Measurements from ENCODE around the gene HIPK3.

HIPK3 gene

GRCh38 chr11:33399421-33399820 is 142.2 kb downstream of the HIPK3 start:
- Histone ChIP-seq H2BK12ac (ENCODE audit: low read length) (no peak overlapping the region), H3K4me2 (ENCODE audit: low read length) (no peak overlapping the region), H3K23ac (ENCODE audit: low read length) (peak overlapping the region; percentile 66), H3K79me1 (ENCODE audit: low read length) (no peaks in the 10 kb centered on the region), H3K4me3 (ENCODE audit: low read depth, low read length) (no peak overlapping the region), H3K4me1 (ENCODE audit: control insufficient read depth in 1 of 2, insufficient read depth in 2 of 2, low read length in 2 of 2) (peaks cover 0 to 3% of the 10 kb centered on the region in 2 experiments), H2AFZ (ENCODE audit: insufficient read depth, low read length, poor library complexity) (no peak overlapping the region), H4K91ac (ENCODE audit: low read depth, low read length) (no peak overlapping the region), H3K79me2 (ENCODE audit: control insufficient read depth, insufficient read depth, low read length, poor library complexity) (no peaks in the 10 kb centered on the region), H3K14ac (ENCODE audit: low read length) (no peak overlapping the region), H2BK120ac (ENCODE audit: insufficient read depth, low read length, poor library complexity) (no peak overlapping the region), H3K4ac (ENCODE audit: low read depth, low read length) (no peak overlapping the region), H3K9ac (ENCODE audit: low read length) (no peak overlapping the region), H3K9me3 (ENCODE audit: insufficient read depth, low read depth, low read length) (peaks cover 3% of the 10 kb centered on the region), H3K27ac (ENCODE audit: low read depth, low read length) (no peak overlapping the region), H4K12ac (ENCODE audit: low read depth, low read length) (no peak overlapping the region), H2AK5ac (ENCODE audit: low read length) (no peak overlapping the region), H3K36me3 (ENCODE audit: control insufficient read depth in 1 of 2, insufficient read depth in 2 of 2, low read length in 2 of 2) (no peaks in the 10 kb centered on the region), H4K8ac (ENCODE audit: low read depth, low read length) (no peak overlapping the region), H2BK5ac (ENCODE audit: low read depth, low read length, poor library complexity) (no peak overlapping the region), H3K27me3 (ENCODE audit: insufficient read depth, low read length) (no peaks in the 10 kb centered on the region), H3K18ac (ENCODE audit: low read length) (no peak overlapping the region)
- DNase-seq, result no peak
- WGBS (ENCODE audit: extremely low coverage, insufficient coverage, insufficient read length), result no CpG with 5 or more reads among the region's 4 CpGs

- Histone ChIP-seq H3K9me3 (ENCODE audit: insufficient read depth, low read depth, low read length) (peaks cover 3% of the 10 kb centered on the region), H3K23ac (ENCODE audit: low read length) (no peak overlapping the region), H2AK5ac (ENCODE audit: low read length) (no peak overlapping the region), H4K8ac (ENCODE audit: low read depth, low read length) (no peak overlapping the region), H3K9ac (ENCODE audit: low read length) (no peak overlapping the region), H3K36me3 (ENCODE audit: control insufficient read depth in 1 of 2, insufficient read depth in 2 of 2, low read length in 2 of 2) (no peaks in the 10 kb centered on the region), H3K14ac (ENCODE audit: low read length) (no peak overlapping the region), H3K79me2 (ENCODE audit: control insufficient read depth, insufficient read depth, low read length, poor library complexity) (no peaks in the 10 kb centered on the region), H3K27ac (ENCODE audit: low read depth, low read length) (no peak overlapping the region), H2BK12ac (ENCODE audit: low read length) (no peak overlapping the region), H3K4me3 (ENCODE audit: low read depth, low read length) (no peak overlapping the region), H2BK120ac (ENCODE audit: insufficient read depth, low read length, poor library complexity) (no peak overlapping the region), H3K4me1 (ENCODE audit: control insufficient read depth in 1 of 2, insufficient read depth in 2 of 2, low read length in 2 of 2) (no peaks in the 10 kb centered on the region), H3K4me2 (ENCODE audit: low read length) (no peak overlapping the region), H3K4ac (ENCODE audit: low read depth, low read length) (no peak overlapping the region), H2AFZ (ENCODE audit: insufficient read depth, low read length, poor library complexity) (no peak overlapping the region), H4K12ac (ENCODE audit: low read depth, low read length) (no peak overlapping the region), H3K27me3 (ENCODE audit: insufficient read depth, low read length) (no peaks in the 10 kb centered on the region), H3K18ac (ENCODE audit: low read length) (no peak overlapping the region), H3K79me1 (ENCODE audit: low read length) (no peaks in the 10 kb centered on the region), H2BK5ac (ENCODE audit: low read depth, low read length, poor library complexity) (no peak overlapping the region), H4K91ac (ENCODE audit: low read depth, low read length) (no peak overlapping the region)
- no CpG with 5 or more reads among the region's 2 CpGs for WGBS (ENCODE audit: extremely low coverage, insufficient coverage, insufficient read length)
- no peak for DNase-seq
These were observed 144.9 kb downstream of the HIPK3 start for GRCh38 chr11:33402066-33402465.

- DNase-seq, result no peak
- Histone ChIP-seq H3K27ac (ENCODE audit: low read depth, low read length) (no peak overlapping the region), H3K14ac (ENCODE audit: low read length) (no peak overlapping the region), H4K12ac (ENCODE audit: low read depth, low read length) (no peak overlapping the region), H2AFZ (ENCODE audit: insufficient read depth, low read length, poor library complexity) (no peak overlapping the region), H2BK5ac (ENCODE audit: low read depth, low read length, poor library complexity) (no peak overlapping the region), H3K79me1 (ENCODE audit: low read length) (no peaks in the 10 kb centered on the region), H3K36me3 (ENCODE audit: control insufficient read depth in 1 of 2, insufficient read depth in 2 of 2, low read length in 2 of 2) (no peaks in the 10 kb centered on the region), H3K4ac (ENCODE audit: low read depth, low read length) (no peak overlapping the region), H3K18ac (ENCODE audit: low read length) (no peak overlapping the region), H3K4me2 (ENCODE audit: low read length) (no peak overlapping the region), H2BK120ac (ENCODE audit: insufficient read depth, low read length, poor library complexity) (no peak overlapping the region), H3K9ac (ENCODE audit: low read length) (no peak overlapping the region), H3K4me3 (ENCODE audit: low read depth, low read length) (peak overlapping the region; percentile 48), H3K23ac (ENCODE audit: low read length) (peak overlapping the region; percentile 81), H3K9me3 (ENCODE audit: insufficient read depth, low read depth, low read length) (peaks cover 3% of the 10 kb centered on the region), H3K4me1 (ENCODE audit: control insufficient read depth in 1 of 2, insufficient read depth in 2 of 2, low read length in 2 of 2) (no peaks in the 10 kb centered on the region), H2BK12ac (ENCODE audit: low read length) (no peak overlapping the region), H3K79me2 (ENCODE audit: control insufficient read depth, insufficient read depth, low read length, poor library complexity) (no peaks in the 10 kb centered on the region), H4K8ac (ENCODE audit: low read depth, low read length) (no peak overlapping the region), H3K27me3 (ENCODE audit: insufficient read depth, low read length) (no peaks in the 10 kb centered on the region), H2AK5ac (ENCODE audit: low read length) (no peak overlapping the region), H4K91ac (ENCODE audit: low read depth, low read length) (no peak overlapping the region)
- no CpG with 5 or more reads among the region's 8 CpGs for WGBS (ENCODE audit: extremely low coverage, insufficient coverage, insufficient read length)
These were observed 146.2 kb downstream of the HIPK3 start for GRCh38 chr11:33403344-33403743.

GRCh38 chr11:33405834-33406602 is 148.8 kb downstream of the HIPK3 start:
- Histone ChIP-seq H4K12ac (ENCODE audit: low read depth, low read length) (no peak overlapping the region), H3K27me3 (ENCODE audit: insufficient read depth, low read length) (no peaks in the 10 kb centered on the region), H3K27ac (ENCODE audit: low read depth, low read length) (no peak overlapping the region), H2BK12ac (ENCODE audit: low read length) (no peak overlapping the region), H4K91ac (ENCODE audit: low read depth, low read length) (no peak overlapping the region), H2AFZ (ENCODE audit: insufficient read depth, low read length, poor library complexity) (no peak overlapping the region), H3K18ac (ENCODE audit: low read length) (no peak overlapping the region), H3K4me3 (ENCODE audit: low read depth, low read length) (no peak overlapping the region), H3K4me1 (ENCODE audit: control insufficient read depth in 1 of 2, insufficient read depth in 2 of 2, low read length in 2 of 2) (no peaks in the 10 kb centered on the region), H3K9ac (ENCODE audit: low read length) (no peak overlapping the region), H3K36me3 (ENCODE audit: control insufficient read depth in 1 of 2, insufficient read depth in 2 of 2, low read length in 2 of 2) (no peaks in the 10 kb centered on the region), H2BK5ac (ENCODE audit: low read depth, low read length, poor library complexity) (no peak overlapping the region), H2AK5ac (ENCODE audit: low read length) (no peak overlapping the region), H4K8ac (ENCODE audit: low read depth, low read length) (no peak overlapping the region), H3K23ac (ENCODE audit: low read length) (no peak overlapping the region), H3K79me2 (ENCODE audit: control insufficient read depth, insufficient read depth, low read length, poor library complexity) (no peaks in the 10 kb centered on the region), H3K14ac (ENCODE audit: low read length) (no peak overlapping the region), H2BK120ac (ENCODE audit: insufficient read depth, low read length, poor library complexity) (no peak overlapping the region), H3K9me3 (ENCODE audit: insufficient read depth, low read depth, low read length) (peaks cover 3% of the 10 kb centered on the region), H3K79me1 (ENCODE audit: low read length) (no peaks in the 10 kb centered on the region), H3K4me2 (ENCODE audit: low read length) (no peak overlapping the region), H3K4ac (ENCODE audit: low read depth, low read length) (no peak overlapping the region)
- WGBS (ENCODE audit: extremely low coverage, insufficient coverage, insufficient read length), result no CpG with 5 or more reads among the region's 13 CpGs
- no peak for DNase-seq
